ENCODE data around the gene PLEKHH2. TPM values are rescaled to one million over a fixed set of nuclear protein-coding genes. Genes with fewer than 3 reads are reported as not detected.

Gene PLEKHH2
- total RNA-seq, 1 experiment from 2014 or later, result 3.1 TPM

DNA sequence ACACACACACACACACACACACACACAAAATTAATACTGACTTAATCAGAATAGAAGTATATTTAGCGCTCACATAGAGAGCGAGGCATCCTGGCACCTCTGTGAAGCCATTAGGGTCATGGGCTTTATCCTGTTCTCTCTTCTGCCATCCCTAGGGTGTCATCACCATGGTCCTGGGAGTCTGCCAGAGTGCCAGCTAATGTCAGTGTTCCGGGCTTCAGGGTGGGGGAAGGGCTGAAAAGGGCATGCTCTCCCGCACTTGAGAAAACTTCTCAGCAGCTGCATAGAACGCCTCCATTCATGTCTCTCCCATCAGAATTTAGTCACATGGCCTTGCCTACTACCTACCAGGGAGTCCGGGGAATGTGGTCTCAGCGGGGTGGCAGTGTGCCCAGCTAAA lies 117.1 kb downstream of the PLEKHH2 start:
- no peak for DNase-seq
- no peak overlapping the region for H2BK120ac ChIP-seq (ENCODE audit: low read depth, low read length, poor library complexity, severe bottlenecking)

More for the DNA sequence above, 117.1 kb downstream of the PLEKHH2 start:
- Histone ChIP-seq H3K4me2 (ENCODE audit: insufficient read depth, insufficient read length, low read length) (no peak overlapping the region), H2BK5ac (ENCODE audit: insufficient read length, low read length) (no peak overlapping the region), H2AK5ac (ENCODE audit: insufficient read length, low read length) (no peak overlapping the region), H3K9me3 (ENCODE audit: control insufficient read depth, low read depth, low read length) (no peaks in the 10 kb centered on the region), H3T11ph (ENCODE audit: low read length) (no peak overlapping the region), H3K14ac (ENCODE audit: insufficient read depth, low read length) (no peak overlapping the region), H2AFZ (ENCODE audit: low read length) (no peak overlapping the region), H3K9ac (ENCODE audit: extremely low read depth, insufficient read length, low read length) (no peak overlapping the region), H2BK20ac (ENCODE audit: low read depth, low read length, poor library complexity, severe bottlenecking) (no peak overlapping the region), H4K91ac (ENCODE audit: insufficient read length, low read depth, low read length) (no peak overlapping the region), H3K79me2 (ENCODE audit: insufficient read depth, low read length) (no peaks in the 10 kb centered on the region), H3K4me1 (ENCODE audit: insufficient read depth, low read length) (no peaks in the 10 kb centered on the region), H3K79me1 (ENCODE audit: insufficient read depth, low read depth, low read length, poor library complexity, severe bottlenecking) (no peaks in the 10 kb centered on the region), H3K27ac (ENCODE audit: insufficient read length, low read depth, low read length) (no peak overlapping the region), H3K23me2 (ENCODE audit: insufficient read length, low read depth, low read length, poor library complexity, severe bottlenecking) (no peaks in the 10 kb centered on the region), H3K27me3 (ENCODE audit: insufficient read depth, low read length) (no peaks in the 10 kb centered on the region), H3K56ac (ENCODE audit: insufficient read length, low read depth, low read length) (no peak overlapping the region), H4K5ac (ENCODE audit: insufficient read length, low read depth, low read length) (no peak overlapping the region), H4K20me1 (ENCODE audit: control insufficient read depth, insufficient read depth, insufficient read length) (no peaks in the 10 kb centered on the region), H3K4ac (ENCODE audit: low read depth, low read length) (no peak overlapping the region), H2BK12ac (ENCODE audit: insufficient read length, low read depth, low read length) (no peak overlapping the region), H3K23ac (ENCODE audit: insufficient read length, low read depth, low read length) (no peak overlapping the region), H3K18ac (ENCODE audit: insufficient read length, low read depth, low read length) (no peak overlapping the region), H4K8ac (replicated peaks; ENCODE audit: insufficient read length, low read depth, low read length) (no peak overlapping the region), H2BK15ac (ENCODE audit: low read depth, low read length) (no peak overlapping the region)
- Mint-ChIP-seq H3K4me1 (peaks cover 9 to 17% of the 10 kb centered on the region in 2 experiments), H3K4me3 (no peak overlapping the region), H3K9me3 (no peaks in the 10 kb centered on the region), H3K36me3 (ENCODE audit: insufficient read depth in 1 of 3, low read depth in 3 of 3) (peaks cover 2 to 4% (median 2%) of the 10 kb centered on the region in 3 experiments; a peak in 3 of 7 replicates), H3K27ac (no peak overlapping the region; a peak in 1 of 7 replicates), H3K27me3 (ENCODE audit: low read depth) (no peaks in the 10 kb centered on the region)
- TF ChIP-seq, protein P1, sequence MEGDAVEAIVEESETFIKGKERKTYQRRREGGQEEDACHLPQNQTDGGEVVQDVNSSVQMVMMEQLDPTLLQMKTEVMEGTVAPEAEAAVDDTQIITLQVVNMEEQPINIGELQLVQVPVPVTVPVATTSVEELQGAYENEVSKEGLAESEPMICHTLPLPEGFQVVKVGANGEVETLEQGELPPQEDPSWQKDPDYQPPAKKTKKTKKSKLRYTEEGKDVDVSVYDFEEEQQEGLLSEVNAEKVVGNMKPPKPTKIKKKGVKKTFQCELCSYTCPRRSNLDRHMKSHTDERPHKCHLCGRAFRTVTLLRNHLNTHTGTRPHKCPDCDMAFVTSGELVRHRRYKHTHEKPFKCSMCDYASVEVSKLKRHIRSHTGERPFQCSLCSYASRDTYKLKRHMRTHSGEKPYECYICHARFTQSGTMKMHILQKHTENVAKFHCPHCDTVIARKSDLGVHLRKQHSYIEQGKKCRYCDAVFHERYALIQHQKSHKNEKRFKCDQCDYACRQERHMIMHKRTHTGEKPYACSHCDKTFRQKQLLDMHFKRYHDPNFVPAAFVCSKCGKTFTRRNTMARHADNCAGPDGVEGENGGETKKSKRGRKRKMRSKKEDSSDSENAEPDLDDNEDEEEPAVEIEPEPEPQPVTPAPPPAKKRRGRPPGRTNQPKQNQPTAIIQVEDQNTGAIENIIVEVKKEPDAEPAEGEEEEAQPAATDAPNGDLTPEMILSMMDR (conservative IDR thresholded peaks at IDR 0.05), result no peak
- no CpG with 5 or more reads among the region's 7 CpGs for WGBS (ENCODE audit: extremely low coverage, insufficient read length, low lambda C conversion rate)

Data from H9 (cell line).